Ovary (tissue), 9 donors: ENCODE data around the gene NEAT1. TPM values are rescaled to one million over a fixed set of nuclear protein-coding genes. Genes with fewer than 3 reads are reported as not detected.
A peak's percentile ranks its signal among the peaks of the same experiment; 100 is the strongest.

Source experiments
- DNase-seq, 5 donors: peaks; one replicate each; pipeline ENCODE4 v3.0.0-alpha.2; 2019 to 2020
- H3K27ac ChIP-seq, 2 donors: fragments of 200-600 bp; one replicate each; pipeline versions ENCODE4 v1.5.1 to v1.8.0; 2019 to 2022
- H3K27me3 ChIP-seq: fragments of 200-600 bp; one replicate; pipeline ENCODE4 v1.8.0; 2022
- H3K36me3 ChIP-seq: fragments of 200-600 bp; sonication (generic); one replicate; pipeline ENCODE4 v1.5.1; 2019
- H3K4me1 ChIP-seq: one replicate; pipeline ENCODE4 v1.8.1; 2013; ENCODE audit warnings: mild to moderate bottlenecking, moderate library complexity; ENCODE audit not compliant: insufficient read depth
- H3K4me3 ChIP-seq: fragments of 200-600 bp; sonication (generic); one replicate; pipeline ENCODE4 v1.5.1; 2017
- H3K9me3 ChIP-seq, 2 donors: fragments of 200-600 bp in 1 of 2; sonication (generic) in 1 of 2; one replicate each; pipeline versions ENCODE4 v1.5.1 to v1.8.1; 2013 to 2019; ENCODE audit warnings: mild to moderate bottlenecking in 1 of 2, moderate library complexity in 1 of 2
- CTCF ChIP-seq, 3 donors: fragments of 450-650 bp in 2 of 3; fragments of 200-600 bp in 1 of 3; IDR thresholded peaks; one replicate each; pipeline versions ENCODE4 v1.5.1 to v1.8.0; 2016 to 2022; ENCODE audit warnings: antibody characterized with exemption in 3 of 3, mild to moderate bottlenecking in 1 of 3
- EP300 ChIP-seq: sonication (generic); formaldehyde crosslinking; IDR thresholded peaks from one replicate; pipeline ENCODE4 v1.6.1; 2017; ENCODE audit warnings: antibody characterized with exemption
- POLR2A ChIP-seq: fragments of 450-650 bp; IDR thresholded peaks from one replicate; pipeline ENCODE4 v1.6.1; 2017; ENCODE audit warnings: antibody characterized with exemption, mild to moderate bottlenecking, moderate library complexity
- WGBS, 3 donors: extraction: QIAGEN DNeasy Blood & Tissue Kit in 1 of 3; methylation state at CpG; one replicate each; pipeline versions ENCODE4 v1.1.5 to v1.1.7; 2013 to 2017; 5-methylcytosine and 5-hydroxymethylcytosine counted together
- intact Hi-C, 4 donors: fragments of 100-400 bp; cut with DNase I; formaldehyde crosslinking; loops; one replicate each; pipeline versions ENCODE4 v1.11.0 to v1.15.1; 2022 to 2023
- polyA plus RNA-seq, 2 donors: library from polyadenylated mRNA; stranded (reverse); fragments of 200-250 nt in 1 of 2; fragments of 350-450 nt in 1 of 2; fragmentation: Illumina TruSeq in 1 of 2; extraction: RNeasy Lipid Tissue Mini Kit (QIAGEN cat#74804) in 1 of 2; gene quantifications; one replicate each; pipeline ENCODE4 v1.2.3, GENCODE V29; 2013 to 2014
- total RNA-seq, 7 donors: library from RNA; depleted of rRNA in 2 of 7; stranded (reverse); fragments of >200 nt in 2 of 7; fragmentation: NEBNext Ultra II Directional in 3 of 7; extraction: Animal tissue kit (Norgen Biotek cat#: 25700) in 3 of 7; gene quantifications; one replicate each; pipeline versions ENCODE4 v1.1.0 to v1.2.4, GENCODE V29; 2016 to 2023
- donor health status: DM: no; HTN: no; CAD: no; lungs with moderate emphysema.
- donor health status: DM: no; HTN: no; CAD: no.
- donor health status: Bipolar disorder and iron deficiency.
- donor health status: DM: yes; HTN: yes; CAD: no.
- donor health status: DM: no; HTN: no; CAD: no.
- donor health status: DM: yes; HTN: yes; CAD: no.

The NEAT1 gene
- total and polyA plus RNA-seq, 9 donors, result 175 to 850 (median 351) TPM

- Histone ChIP-seq H3K27ac (no peak overlapping the region), H3K4me1 (peaks cover 20% of the 10 kb centered on the region), H3K36me3 (no peaks in the 10 kb centered on the region), H3K9me3 (no peaks in the 10 kb centered on the region), H3K4me3 (no peak overlapping the region), H3K27me3 (no peaks in the 10 kb centered on the region)
- TF ChIP-seq CTCF (IDR thresholded peaks at IDR 0.05) (no peak), EP300 (no peak), POLR2A (no peak)
- WGBS, 3 donors, result 72 to 83% (median 76%) methylated on average over 11 of the region's 11 CpGs
- intact Hi-C loops, result loop anchor here in 2 of 4 donors (5.0 kb wide), 1 partner anchor 33 kb away; the partner anchor contains the start of gene SLC25A45 (in 2 of the 2)
- peak in 3 of 5 donors; percentile 20 to 29 (median 23) for DNase-seq
Measured at GRCh38 chr11:65414776-65415498, 7.7 kb upstream of the NEAT1 start.

GRCh38 chr11:65415499-65416340, 6.9 kb upstream of the NEAT1 start:
- H3K27me3 ChIP-seq, result no peaks in the 10 kb centered on the region
- peak in 4 of 5 donors; percentile 35 to 48 (median 36) for DNase-seq
- peaks cover 22% of the 10 kb centered on the region for H3K4me1 ChIP-seq
- no peak overlapping the region for H3K27ac ChIP-seq
- 62 to 67% (median 65%) methylated on average over 9 to 11 of the region's 11 CpGs for WGBS, 3 donors
- no peak for TF ChIP-seq CTCF (IDR thresholded peaks at IDR 0.05)
- TF ChIP-seq EP300, result no peak
- no peak for TF ChIP-seq POLR2A
- intact Hi-C loops, result loop anchor here (2.0 to 5.0 kb wide), 3 partner anchors 33 to 95 kb away; partner anchors contain the start of gene SLC25A45 (in 2 of the 4)
- H3K9me3 ChIP-seq, result no peaks in the 10 kb centered on the region
- H3K4me3 ChIP-seq, result peak overlapping the region; percentile 86
- H3K36me3 ChIP-seq, result no peaks in the 10 kb centered on the region

GRCh38 chr11:65416341-65416824, 6.2 kb upstream of the NEAT1 start:
- intact Hi-C loops, result loop anchor here (2.0 to 5.0 kb wide), 3 partner anchors 34 to 94 kb away; partner anchors contain the start of gene SLC25A45 (in 2 of the 4)
- peaks cover 23% of the 10 kb centered on the region for H3K4me1 ChIP-seq
- H3K9me3 ChIP-seq, result no peaks in the 10 kb centered on the region
- peak; percentile 89 to 95 (median 93) for DNase-seq
- peak overlapping the region; percentile 96 to 97 for H3K27ac ChIP-seq
- H3K4me3 ChIP-seq, result peak overlapping the region; percentile 86
- H3K27me3 ChIP-seq, result no peaks in the 10 kb centered on the region
- peak; percentile 19 for TF ChIP-seq POLR2A
- TF ChIP-seq CTCF (IDR thresholded peaks at IDR 0.05), result peak; percentile 94 to 100 (median 100)
- no peak for TF ChIP-seq EP300
- H3K36me3 ChIP-seq, result no peaks in the 10 kb centered on the region
- 1 to 2% (median 1%) methylated on average over 18 of the region's 18 CpGs for WGBS, 3 donors
